Renal cortex interstitium (tissue), 11 donors: ENCODE data around the gene SPRR2D. TPM values are rescaled to one million over a fixed set of nuclear protein-coding genes. Genes with fewer than 3 reads are reported as not detected.
"Not testable (repeated sequence)": the region's sequence is repeated elsewhere in the genome, so short reads cannot be mapped to it uniquely, and the experiment has no call there.

Experiments
- DNase-seq, 11 donors: peaks; one replicate each; pipeline ENCODE4 v3.0.0-alpha.2; 2013; ENCODE audit warnings: low read depth in 9 of 11, low spot score in 4 of 11; ENCODE audit errors: extremely low read depth in 1 of 11
- polyA plus RNA-seq, 3 donors: library from polyadenylated mRNA; unstranded; fragments of 120-200 nt; gene quantifications; one replicate each; pipeline ENCODE4 v1.2.1, GENCODE V29; 2013; ENCODE audit not compliant: insufficient read length in 3 of 3

SPRR2D gene
- polyA plus RNA-seq, 3 donors, result not detected

DNA sequence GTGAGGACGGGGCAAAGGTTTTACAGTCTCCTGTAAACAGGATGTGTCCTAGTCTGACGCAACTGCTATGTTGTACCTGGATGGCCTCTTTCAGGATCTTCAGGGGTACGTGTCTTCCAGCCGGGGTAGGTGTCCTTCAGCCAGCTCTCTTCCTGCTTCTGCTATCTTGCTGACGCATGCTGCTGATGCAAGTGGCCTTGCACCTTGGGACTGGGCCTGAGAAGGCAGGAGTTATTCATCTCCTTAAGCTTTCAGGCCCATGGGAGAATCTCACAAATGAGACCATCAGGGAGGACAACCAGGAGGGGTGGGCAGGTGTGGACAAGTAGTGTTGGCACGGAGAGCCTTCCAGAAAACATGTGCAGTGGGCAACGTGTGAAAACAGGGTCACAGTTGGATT, 17.8 kb downstream of the SPRR2D start:
- DNase-seq, result no peak

DNA sequence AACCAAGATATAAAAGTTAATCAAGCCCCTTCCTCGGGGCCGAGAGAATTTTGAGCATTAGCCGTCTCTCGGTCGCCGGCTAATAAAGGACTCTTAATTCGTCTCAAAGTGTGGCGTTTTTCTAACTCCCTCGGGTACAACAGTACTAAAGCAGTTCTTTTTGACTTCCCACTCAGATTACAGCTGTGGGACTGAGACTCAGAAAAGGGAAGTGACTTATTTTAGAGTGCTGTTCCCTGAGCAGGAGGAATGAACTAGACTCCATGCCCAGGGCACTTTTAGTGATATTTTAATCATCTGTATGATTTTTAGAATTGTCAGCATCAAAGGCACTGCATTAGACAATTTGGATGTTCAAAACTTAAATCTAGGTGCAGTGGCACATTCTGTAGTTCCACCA, 18.6 kb downstream of the SPRR2D start:
- not testable (repeated sequence) for DNase-seq

DNA sequence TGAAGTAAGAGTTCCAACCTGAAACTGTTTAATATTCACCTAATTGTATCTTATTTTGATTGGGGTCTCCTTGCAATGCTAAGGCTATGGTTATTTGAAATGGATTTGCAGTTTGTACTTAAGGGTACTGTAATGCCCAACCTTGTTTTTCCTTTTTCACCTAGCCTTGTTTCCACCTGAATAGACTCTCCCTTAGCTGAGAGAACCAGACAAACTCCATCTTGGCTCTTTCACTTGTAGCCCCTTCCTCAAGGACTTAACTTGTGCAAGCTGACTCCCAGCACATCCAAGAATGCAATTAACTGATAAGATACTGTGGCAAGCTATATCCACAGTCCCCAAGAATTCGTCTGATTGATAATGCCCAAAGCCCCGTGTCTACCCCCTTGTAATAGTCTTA, 19.1 kb downstream of the SPRR2D start:
- DNase-seq, result not testable (repeated sequence)

DNA sequence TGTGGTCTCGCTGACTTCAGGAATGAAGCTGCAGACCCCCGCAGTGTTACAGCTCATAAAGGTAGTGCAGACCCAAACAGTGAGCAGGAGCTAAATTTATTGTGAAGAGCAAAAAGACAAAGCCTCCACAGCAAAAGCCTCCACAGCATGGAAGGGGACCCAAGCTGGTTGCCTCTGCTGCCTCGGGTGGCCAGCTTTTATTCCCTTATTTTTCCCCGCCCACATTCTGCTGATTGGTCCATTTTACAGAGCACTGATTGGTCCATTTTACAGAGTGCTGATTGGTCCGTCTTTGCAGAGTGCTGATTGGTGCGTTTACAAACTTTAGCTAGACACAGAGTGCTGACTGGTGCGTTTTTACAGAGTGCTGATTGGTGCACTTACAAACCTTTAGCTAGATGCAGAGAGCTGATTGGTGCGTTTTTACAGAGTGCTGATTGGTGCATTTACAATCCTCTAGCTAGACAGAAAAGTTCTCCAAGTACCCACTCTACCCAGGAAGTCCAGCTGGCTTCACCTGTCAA, 29.6 kb downstream of the SPRR2D start:
- not testable (repeated sequence) for DNase-seq

DNA sequence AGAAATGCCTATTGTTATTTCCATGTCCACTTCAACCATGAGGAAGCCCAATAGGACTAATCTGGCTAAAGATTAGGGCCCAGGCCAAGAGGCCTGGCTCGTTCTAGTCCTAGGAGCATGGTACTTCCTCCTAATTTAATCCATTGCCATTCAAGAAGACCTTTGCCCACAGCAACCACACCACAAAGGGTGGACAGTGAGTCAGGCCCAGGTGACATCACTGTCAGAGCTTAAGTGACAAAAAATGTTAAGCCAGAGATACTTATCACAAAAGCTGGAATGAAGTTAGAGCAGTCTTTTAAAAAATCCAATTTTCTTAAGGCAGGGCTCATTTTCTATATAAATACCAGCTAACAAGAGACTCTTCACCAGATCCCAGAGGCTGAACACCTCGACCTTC, 39.5 kb downstream of the SPRR2D start, which contains the start of gene SPRR3:
Gene SPRR3 (plus strand): TSS at position 368 of the 400 bp plus-strand sequence. CDS start 1,272 bp downstream, outside the sequence.
- no peak for DNase-seq

DNA sequence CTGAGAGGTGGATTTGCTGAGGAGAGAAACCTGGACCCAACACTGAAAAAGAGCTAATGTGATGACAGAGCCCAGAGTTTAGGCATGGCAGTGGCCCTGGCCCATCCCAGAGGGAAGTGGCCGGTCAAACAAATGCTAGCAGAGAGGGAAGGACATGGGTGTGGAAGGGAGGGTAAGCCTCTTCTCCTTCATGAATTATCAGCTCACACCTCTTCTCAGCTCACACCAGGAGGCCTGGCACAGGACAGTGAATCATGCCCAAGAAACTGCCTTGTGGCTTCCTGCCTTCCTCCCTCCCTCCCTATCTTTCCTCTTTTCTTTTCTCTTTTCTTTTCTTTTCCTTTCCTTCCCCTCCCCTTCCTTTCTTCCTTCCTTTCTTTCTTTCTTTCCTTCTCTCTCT, 40.6 kb downstream of the SPRR2D start:
- no peak for DNase-seq

DNA sequence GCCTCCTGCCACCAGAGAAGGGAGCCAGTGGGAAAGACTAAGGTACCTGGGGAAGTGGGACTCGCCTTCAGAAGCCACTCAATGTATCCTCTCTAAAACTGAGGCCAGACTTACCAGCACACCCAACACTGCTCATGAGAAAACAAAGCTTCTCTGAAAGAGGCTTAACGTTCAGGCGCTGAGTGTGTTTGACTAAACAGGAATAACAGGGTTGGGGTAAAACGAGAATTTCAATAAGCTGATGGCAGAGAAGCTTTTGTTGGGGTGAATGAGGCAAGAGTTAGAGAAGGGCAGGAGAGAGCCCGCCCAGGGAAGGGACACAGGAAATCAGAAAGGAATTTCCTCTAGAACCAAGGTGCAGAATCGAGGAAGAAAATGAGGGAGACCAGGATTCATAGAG, 41.1 kb downstream of the SPRR2D start:
- DNase-seq, result no peak

DNA sequence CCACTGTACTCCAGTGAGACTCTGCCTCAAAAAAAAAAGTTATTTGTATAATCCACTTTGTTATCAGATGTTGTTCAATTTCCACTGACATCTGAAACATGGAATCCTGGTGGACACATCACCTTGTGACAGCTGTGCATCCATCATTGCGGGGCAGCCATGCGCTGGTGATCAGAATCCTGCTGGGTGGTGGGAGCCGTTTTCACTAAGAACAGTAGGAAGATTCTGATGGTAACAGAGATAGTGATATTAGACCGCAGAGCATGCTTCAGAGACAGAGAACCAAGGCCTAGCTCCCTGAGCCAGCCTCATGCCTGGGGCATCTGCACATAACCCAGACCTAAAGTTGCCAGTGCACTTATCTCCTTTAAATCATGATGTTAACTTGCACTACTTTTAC, 42.4 kb downstream of the SPRR2D start:
- no peak for DNase-seq

DNA sequence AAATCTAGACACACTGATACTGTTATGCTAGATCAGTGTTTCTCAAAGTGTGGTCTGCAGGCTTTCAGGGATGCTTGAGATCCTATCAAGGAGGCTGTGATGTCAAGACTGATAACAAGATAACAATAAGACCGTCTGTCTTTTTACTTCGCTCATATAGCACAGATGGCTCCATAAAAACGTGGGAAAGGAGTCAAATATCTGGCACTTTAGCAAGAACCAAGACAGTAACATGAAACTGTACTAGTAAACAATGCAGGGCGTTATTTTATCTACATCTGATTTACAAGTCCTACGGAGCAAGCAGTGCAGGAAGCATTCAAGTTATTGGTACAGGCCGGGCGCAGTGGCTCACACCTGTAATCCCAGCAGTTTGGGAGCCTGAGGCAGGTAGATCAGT, 43.0 kb downstream of the SPRR2D start:
- DNase-seq, result no peak

DNA sequence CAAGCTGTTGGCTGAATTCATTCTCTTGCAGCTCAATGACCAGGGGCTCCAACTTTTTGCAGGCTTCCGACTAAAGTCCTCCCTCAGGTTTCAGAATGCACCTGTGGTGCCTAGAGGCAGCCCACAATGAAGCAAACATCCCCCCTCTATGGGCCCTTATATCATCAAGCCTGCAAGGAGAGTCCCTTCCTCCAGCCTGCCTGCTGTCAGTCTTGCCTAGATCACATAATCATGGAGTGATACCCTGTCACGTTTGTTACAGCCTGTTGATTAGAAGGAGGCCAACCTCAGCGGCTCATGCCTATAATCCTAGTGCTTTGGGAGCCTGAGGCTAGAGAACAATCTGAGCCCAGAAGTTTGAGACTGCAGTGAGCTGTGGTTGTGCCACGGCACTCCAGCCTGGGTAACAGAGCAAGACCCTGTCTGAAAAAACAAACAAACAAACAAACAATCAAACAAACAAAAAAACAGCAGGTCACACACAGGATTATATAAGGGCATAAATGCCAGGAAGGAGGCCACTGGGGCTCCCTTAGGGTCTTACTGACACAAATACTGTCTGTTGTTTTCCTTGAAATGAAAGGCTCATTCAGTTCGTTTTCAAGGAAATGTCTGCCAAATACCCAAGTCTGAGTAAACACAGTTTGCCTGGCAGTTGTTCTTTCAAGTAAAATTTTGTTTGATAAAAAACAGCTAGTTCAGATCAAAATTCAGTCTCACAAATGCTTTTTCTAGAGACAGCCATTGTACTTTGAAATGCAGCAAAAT, 44.1 kb downstream of the SPRR2D start:
- DNase-seq, result no peak

DNA sequence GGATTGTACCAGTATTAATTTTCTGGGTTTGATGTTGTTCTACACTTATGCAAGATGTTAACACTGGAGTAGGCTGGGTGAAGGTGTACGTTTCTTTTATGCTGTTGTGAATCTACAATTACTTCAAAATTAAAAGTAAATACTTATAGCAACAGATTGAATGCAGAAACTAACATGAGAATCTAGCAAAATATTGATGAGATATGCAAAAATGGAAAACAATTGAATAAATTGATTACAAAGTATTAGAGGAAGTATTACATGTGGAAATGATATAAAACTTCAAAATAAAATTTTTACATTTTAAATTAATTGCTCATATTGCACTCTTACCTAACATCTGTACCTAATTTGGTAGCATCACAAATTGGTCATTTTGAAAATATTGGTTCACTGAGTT, 45.1 kb downstream of the SPRR2D start:
- no peak for DNase-seq

DNA sequence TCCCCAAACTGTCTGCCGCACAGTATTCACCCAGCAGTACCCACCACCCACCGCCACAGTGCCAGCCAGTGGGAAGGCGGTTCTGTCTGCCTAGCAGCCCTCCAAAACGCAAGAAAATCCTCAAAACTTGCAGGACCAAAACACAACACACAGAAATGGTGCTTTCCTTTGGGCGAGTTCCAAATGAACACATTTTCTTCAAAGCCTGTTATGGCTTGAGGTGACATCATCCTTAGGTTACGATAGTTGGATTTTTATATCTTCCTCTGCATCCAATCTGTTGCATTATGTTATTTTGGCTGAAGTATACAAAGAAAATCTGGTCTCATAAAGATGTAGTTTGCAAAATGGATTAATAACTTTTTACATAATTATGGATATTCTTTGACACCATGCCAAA, 47.7 kb downstream of the SPRR2D start:
- no peak for DNase-seq

Other genes with a start within 250 kb of the SPRR2D start
- gene LCE1D, start 244.4 kb downstream of the SPRR2D start, polyA plus RNA-seq, result not detected
- not detected for gene LCE1C, start 234.5 kb downstream of the SPRR2D start, polyA plus RNA-seq
- gene LCE1B, start 229.1 kb downstream of the SPRR2D start, polyA plus RNA-seq, result not detected
- not detected for gene LCE1A, start 213.6 kb downstream of the SPRR2D start, polyA plus RNA-seq
- not detected for gene LCE6A, start 198.3 kb downstream of the SPRR2D start, polyA plus RNA-seq
- gene LCE7A, start 181.1 kb downstream of the SPRR2D start, polyA plus RNA-seq, result not detected
- not detected for gene SMCP, start 162.8 kb downstream of the SPRR2D start, polyA plus RNA-seq
- gene IVL, start 132.6 kb downstream of the SPRR2D start, polyA plus RNA-seq, result under 1 TPM in 2 of 3 donors, not detected in 1; 0.09 to 0.16 TPM
- not detected for gene SPRR5, start 93.9 kb downstream of the SPRR2D start, polyA plus RNA-seq
- not detected for gene SPRR4, start 70.5 kb downstream of the SPRR2D start, polyA plus RNA-seq
- gene SPRR1A, start 57.0 kb downstream of the SPRR2D start, polyA plus RNA-seq, result not detected
- gene SPRR3, start 39.4 kb downstream of the SPRR2D start, polyA plus RNA-seq, result not detected
- gene SPRR1B, start 9.9 kb downstream of the SPRR2D start, polyA plus RNA-seq, result not detected
- gene SPRR2A, start 16.4 kb upstream of the SPRR2D start, polyA plus RNA-seq, result not detected
- not detected for gene SPRR2B, start 30.5 kb upstream of the SPRR2D start, polyA plus RNA-seq
- gene SPRR2E, start 53.4 kb upstream of the SPRR2D start, polyA plus RNA-seq, result not detected
- gene SPRR2F, start 72.4 kb upstream of the SPRR2D start, polyA plus RNA-seq, result not detected
- gene SPRR2G, start 109.8 kb upstream of the SPRR2D start, polyA plus RNA-seq, result not detected
- not detected for gene LELP1, start 162.3 kb upstream of the SPRR2D start, polyA plus RNA-seq
- gene PRR9, start 176.5 kb upstream of the SPRR2D start, polyA plus RNA-seq, result not detected
- not detected for gene LORICRIN, start 218.6 kb upstream of the SPRR2D start, polyA plus RNA-seq